ENCODE measurements around the gene MASP2. TPM values are rescaled to one million over a fixed set of nuclear protein-coding genes. Genes with fewer than 3 reads are reported as not detected.
A peak's percentile ranks its signal among the peaks of the same experiment; 100 is the strongest.

The MASP2 gene
- total RNA-seq, 4 donors from 2014 or later: 0.19 TPM; not detected in 3

- TF ChIP-seq, protein P1, sequence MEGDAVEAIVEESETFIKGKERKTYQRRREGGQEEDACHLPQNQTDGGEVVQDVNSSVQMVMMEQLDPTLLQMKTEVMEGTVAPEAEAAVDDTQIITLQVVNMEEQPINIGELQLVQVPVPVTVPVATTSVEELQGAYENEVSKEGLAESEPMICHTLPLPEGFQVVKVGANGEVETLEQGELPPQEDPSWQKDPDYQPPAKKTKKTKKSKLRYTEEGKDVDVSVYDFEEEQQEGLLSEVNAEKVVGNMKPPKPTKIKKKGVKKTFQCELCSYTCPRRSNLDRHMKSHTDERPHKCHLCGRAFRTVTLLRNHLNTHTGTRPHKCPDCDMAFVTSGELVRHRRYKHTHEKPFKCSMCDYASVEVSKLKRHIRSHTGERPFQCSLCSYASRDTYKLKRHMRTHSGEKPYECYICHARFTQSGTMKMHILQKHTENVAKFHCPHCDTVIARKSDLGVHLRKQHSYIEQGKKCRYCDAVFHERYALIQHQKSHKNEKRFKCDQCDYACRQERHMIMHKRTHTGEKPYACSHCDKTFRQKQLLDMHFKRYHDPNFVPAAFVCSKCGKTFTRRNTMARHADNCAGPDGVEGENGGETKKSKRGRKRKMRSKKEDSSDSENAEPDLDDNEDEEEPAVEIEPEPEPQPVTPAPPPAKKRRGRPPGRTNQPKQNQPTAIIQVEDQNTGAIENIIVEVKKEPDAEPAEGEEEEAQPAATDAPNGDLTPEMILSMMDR (IDR thresholded peaks at IDR 0.05): no peak
- ATAC-seq (ENCODE audit: low FRiP score) (no peak), DNase-seq (ENCODE audit: low spot score) (no peak)
These were observed 60.5 kb downstream of the MASP2 start for GRCh38 chr1:10986525-10986890.

DNA sequence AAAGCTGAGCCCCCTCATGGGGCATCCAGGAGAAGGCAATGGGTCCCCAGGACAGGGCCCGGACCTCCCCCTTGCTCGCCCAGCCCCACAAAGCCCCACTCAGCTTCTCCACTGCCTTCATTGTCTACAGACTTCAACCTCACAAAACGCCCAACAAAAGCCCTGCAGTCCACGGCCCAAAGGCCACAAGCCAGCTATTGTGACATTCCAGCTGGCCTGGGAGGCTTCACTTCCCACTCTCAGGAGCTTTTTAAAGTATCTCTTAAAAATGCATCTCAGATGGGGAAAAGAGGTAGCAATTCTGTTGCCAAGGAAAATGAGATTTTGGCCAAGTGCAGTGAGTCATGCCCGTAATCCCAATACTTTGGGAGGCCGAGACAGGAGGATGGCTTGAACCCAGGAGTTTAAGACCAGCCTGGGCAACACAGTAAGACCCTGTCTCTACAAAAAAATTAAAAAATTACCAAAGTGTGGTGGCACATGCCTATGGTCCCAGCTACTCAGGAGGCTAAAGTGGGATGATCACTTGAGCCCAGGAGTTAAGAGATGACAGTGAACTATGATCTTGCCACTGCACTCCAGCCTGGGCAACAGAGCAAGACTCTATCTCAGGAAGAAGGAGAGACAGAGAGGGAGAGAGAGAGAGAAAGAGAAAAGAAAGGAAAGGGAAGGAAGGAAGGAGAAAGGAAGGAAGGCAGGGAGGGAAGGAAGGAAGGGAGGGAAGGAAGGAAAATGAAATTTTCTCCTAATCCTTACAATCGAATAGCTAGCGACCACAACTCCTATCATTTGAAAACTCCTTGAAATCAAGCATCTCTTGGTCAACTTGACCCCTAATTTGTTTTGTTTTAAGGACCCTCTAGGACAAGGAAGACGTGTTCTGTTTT, 66.0 kb downstream of the MASP2 start:
- ATAC-seq (ENCODE audit: low FRiP score) (no peak), DNase-seq (ENCODE audit: low spot score) (no peak)

GRCh38 chr1:10980094-10980577, 66.9 kb downstream of the MASP2 start:
- DNase-seq (ENCODE audit: low spot score): peak; percentile 45
- TF ChIP-seq, protein P1 (IDR thresholded peaks at IDR 0.05): no peak
- peak; percentile 92 for ATAC-seq (ENCODE audit: low FRiP score)

More for the DNA sequence above, 66.0 kb downstream of the MASP2 start:
- TF ChIP-seq, protein P1 (IDR thresholded peaks at IDR 0.05): no peak

DNA sequence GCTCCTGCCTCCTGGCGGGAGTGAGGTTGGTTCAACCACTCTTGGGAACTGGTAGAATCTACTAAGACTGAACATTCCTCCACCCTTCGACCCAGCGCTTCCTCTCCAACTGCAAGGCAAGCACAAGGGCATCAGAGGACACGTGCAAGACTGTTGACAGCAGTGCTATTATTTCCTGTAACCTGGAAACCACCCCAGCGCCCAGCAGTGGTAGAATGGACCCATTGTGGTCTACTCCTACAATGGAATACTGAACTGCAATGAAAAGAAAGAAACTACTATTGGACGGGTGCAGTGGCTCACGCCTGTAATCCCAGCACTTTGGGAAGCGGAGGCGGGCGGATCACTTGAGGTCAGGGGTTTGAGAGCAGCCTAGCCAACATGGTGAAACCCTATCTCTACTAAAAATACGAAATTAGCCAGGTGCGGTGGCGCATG, 67.5 kb downstream of the MASP2 start:
- DNase-seq (ENCODE audit: low spot score) (no peak), ATAC-seq (ENCODE audit: low FRiP score) (no peak)
- TF ChIP-seq, protein P1 (IDR thresholded peaks at IDR 0.05): no peak

DNA sequence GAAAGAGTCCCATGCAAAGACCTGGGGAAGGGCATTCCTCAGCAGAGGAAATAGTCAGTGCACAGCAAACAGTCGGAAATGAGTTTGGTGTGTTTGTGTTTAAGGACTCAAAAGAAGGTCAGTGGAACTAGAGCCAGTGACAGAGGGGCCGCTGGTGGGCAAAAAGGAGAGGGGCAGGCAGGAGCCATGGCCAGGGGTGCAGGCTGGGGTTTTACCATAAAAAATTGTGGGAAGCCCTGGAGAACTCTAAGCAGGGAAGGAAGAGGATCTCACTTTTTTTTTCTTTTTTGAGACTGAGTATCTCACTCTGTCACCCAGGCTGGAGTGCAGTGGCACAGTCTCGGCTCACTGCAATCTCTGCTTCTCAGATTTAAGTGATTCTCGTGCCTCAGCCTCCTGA, 68.3 kb downstream of the MASP2 start:
- DNase-seq (ENCODE audit: low spot score) (no peak), ATAC-seq (ENCODE audit: low FRiP score) (no peak)
- TF ChIP-seq, protein P1 (IDR thresholded peaks at IDR 0.05): no peak

Other genes with a start within 250 kb of the MASP2 start
- 100 to 1,000 TPM in 2 of 4 donors, 10 to 100 TPM in 2; 73.8 to 188 (median 124) TPM for gene TARDBP, start 34.6 kb downstream of the MASP2 start, total RNA-seq
- 100 to 1,000 TPM in 1 of 4 donors, 10 to 100 TPM in 3; 37.5 to 143 (median 53.8) TPM for gene SRM, start 12.8 kb upstream of the MASP2 start, total RNA-seq
- 10 to 100 TPM; 39.7 to 65.4 (median 56.9) TPM for gene EXOSC10, start 52.6 kb upstream of the MASP2 start, total RNA-seq
- 10 to 100 TPM; 11.0 to 38.7 (median 16.9) TPM for gene ANGPTL7, start 142.1 kb upstream of the MASP2 start, total RNA-seq
- gene MTOR, start 215.3 kb upstream of the MASP2 start, total RNA-seq: 10 to 100 TPM; 38.0 to 48.2 (median 43.6) TPM
- gene UBIAD1, start 226.0 kb upstream of the MASP2 start, total RNA-seq: 10 to 100 TPM in 3 of 4 donors, 1 to 10 TPM in 1; 9.3 to 28.2 (median 12.2) TPM